Measurements from ENCODE around the gene C5orf58. TPM values are rescaled to one million over a fixed set of nuclear protein-coding genes. Genes with fewer than 3 reads are reported as not detected.
"Not testable (repeated sequence)": the region's sequence is repeated elsewhere in the genome, so short reads cannot be mapped to it uniquely, and the experiment has no call there.

C5orf58 gene
- total and polyA plus RNA-seq, 9 donors = 0.36 TPM; not detected in 8

DNA sequence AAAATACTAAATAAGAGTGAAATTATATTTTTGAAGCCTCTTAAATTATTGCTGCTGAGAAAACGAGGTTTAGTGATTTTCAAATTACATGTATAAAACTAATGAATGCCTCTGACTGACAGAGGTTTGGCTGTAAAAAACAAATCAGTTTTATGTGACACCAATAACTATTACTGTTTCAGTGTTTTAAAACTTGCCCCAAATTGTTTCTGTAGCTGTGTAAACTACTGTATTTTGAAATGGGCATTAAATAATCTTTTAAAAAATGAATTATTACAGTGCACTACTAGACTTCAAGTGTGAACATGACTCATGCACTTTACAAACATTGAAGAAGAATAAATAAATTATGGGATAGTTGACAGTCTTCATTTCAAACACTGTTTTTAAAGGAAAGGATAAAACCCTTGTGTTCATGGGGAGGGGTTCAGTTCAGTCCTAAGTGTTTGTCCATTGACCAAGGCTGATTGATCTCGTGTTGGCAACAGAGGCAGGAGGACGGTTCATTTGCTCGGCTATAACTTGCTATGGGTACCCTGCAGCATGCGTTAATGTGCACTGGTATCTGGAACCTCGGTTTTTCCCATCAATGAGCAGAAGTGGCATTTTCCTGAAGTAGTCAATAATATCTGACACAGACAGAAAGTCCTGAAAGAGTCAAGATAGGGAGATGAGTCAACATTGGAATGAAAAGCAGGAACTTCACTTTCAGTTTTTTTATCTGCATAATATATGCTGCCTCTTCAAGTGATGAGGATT, 15.6 kb downstream of the C5orf58 start:
- DNase-seq = no peak
- intact Hi-C loops (cut with DNase I) = no loop called here
- WGBS, 3 donors = 71 to 84% (median 80%) methylated on average over 6 of the region's 6 CpGs

DNA sequence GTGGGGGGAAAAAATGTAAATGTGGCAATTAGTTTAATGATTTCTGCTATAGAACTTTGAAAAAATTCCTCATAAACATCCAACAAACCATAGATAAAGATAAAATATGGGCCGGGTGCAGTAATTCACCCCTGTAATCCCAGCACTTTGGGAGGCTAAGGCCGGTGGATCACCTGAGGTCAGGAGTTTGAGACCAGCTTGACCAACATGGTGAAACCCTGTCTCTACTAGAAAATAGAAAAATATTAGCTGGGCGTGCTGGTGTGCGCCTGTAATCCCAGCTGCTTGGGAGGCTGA, 16.1 kb downstream of the C5orf58 start:
- H3K9me3 ChIP-seq; H3K27me3 ChIP-seq; H3K36me3 ChIP-seq; intact Hi-C loops (cut with DNase I); DNase-seq; H3K27ac ChIP-seq; H3K4me3 ChIP-seq; H3K4me1 ChIP-seq (ENCODE audit: insufficient read depth): not testable (repeated sequence)
- WGBS, 3 donors = 77 to 90% (median 89%) methylated on average over 4 of the region's 4 CpGs

More for the DNA sequence above, 15.6 kb downstream of the C5orf58 start:
- Histone ChIP-seq H3K36me3 (no peaks in the 10 kb centered on the region), H3K27me3 (no peaks in the 10 kb centered on the region), H3K9me3 (no peaks in the 10 kb centered on the region), H3K4me1 (ENCODE audit: insufficient read depth) (peaks cover 5% of the 10 kb centered on the region), H3K4me3 (no peak overlapping the region), H3K27ac (no peak overlapping the region)
- TF ChIP-seq EP300 (IDR thresholded peaks at IDR 0.05) = no peak

DNA sequence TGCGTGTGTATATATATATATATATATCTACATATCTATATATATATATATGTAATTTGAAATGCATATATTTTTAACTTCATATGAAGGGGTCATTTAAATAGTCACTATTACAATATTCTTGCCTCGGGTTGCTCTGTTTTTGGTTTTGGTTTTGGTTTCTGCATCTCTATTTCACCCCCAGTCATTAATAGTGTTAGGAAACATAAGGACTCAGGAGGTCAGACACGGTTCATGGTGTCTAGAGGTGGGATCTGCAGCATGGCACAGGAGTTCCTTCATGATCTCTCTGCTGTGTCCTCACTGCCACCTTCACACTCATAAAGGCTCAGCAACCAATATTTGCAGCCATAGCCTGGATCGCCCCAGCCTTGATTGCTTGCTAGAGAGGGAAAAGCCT, 16.6 kb downstream of the C5orf58 start:
- DNase-seq = no peak
- H3K27ac ChIP-seq = no peak overlapping the region
- TF ChIP-seq POLR2A (IDR thresholded peaks at IDR 0.05) (no peak), EP300 (IDR thresholded peaks at IDR 0.05) (no peak)
- TF ChIP-seq, protein P1, sequence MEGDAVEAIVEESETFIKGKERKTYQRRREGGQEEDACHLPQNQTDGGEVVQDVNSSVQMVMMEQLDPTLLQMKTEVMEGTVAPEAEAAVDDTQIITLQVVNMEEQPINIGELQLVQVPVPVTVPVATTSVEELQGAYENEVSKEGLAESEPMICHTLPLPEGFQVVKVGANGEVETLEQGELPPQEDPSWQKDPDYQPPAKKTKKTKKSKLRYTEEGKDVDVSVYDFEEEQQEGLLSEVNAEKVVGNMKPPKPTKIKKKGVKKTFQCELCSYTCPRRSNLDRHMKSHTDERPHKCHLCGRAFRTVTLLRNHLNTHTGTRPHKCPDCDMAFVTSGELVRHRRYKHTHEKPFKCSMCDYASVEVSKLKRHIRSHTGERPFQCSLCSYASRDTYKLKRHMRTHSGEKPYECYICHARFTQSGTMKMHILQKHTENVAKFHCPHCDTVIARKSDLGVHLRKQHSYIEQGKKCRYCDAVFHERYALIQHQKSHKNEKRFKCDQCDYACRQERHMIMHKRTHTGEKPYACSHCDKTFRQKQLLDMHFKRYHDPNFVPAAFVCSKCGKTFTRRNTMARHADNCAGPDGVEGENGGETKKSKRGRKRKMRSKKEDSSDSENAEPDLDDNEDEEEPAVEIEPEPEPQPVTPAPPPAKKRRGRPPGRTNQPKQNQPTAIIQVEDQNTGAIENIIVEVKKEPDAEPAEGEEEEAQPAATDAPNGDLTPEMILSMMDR (IDR thresholded peaks at IDR 0.05) = no peak
- H3K27me3 ChIP-seq = no peaks in the 10 kb centered on the region
- intact Hi-C loops (cut with DNase I) = no loop called here
- no peaks in the 10 kb centered on the region for H3K9me3 ChIP-seq
- no peak overlapping the region for H3K4me3 ChIP-seq
- WGBS, 3 donors = 79 to 82% (median 80%) methylated on average over 4 of the region's 4 CpGs
- peaks cover 5% of the 10 kb centered on the region for H3K4me1 ChIP-seq (ENCODE audit: insufficient read depth)
- no peaks in the 10 kb centered on the region for H3K36me3 ChIP-seq

DNA sequence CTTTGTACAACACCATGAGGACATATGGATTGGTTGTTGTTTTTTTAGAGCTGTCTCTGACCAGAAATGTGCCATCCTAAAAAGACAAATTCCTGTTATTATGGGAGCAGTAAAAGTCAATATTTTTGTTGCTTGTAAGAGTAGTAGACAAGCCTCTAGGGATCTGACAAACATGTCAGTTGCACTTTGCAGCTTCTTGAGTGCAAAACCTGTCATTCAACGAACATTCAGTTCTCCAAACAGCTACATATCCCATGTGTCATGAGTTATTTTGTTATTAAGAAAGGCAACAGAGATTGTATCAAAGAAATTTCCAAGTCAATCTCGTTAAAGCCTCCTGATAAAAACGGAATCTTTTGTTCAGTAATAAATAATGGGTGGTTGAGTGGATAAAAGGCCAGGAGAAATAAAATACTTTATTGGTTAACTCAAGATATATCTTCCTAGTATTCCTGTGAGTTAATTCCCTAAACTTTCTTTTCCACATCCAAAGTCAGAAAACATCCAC, 18.1 kb downstream of the C5orf58 start:
- intact Hi-C loops (cut with DNase I) = no loop called here
- WGBS, 3 donors = 45 to 49% (median 45%) methylated on average over 3 of the region's 3 CpGs
- no peaks in the 10 kb centered on the region for H3K36me3 ChIP-seq
- no peaks in the 10 kb centered on the region for H3K27me3 ChIP-seq
- no peak for DNase-seq
- H3K4me3 ChIP-seq = no peak overlapping the region
- peaks cover 5% of the 10 kb centered on the region for H3K4me1 ChIP-seq (ENCODE audit: insufficient read depth)
- TF ChIP-seq, protein P1 (IDR thresholded peaks at IDR 0.05) = no peak
- no peaks in the 10 kb centered on the region for H3K9me3 ChIP-seq
- no peak overlapping the region for H3K27ac ChIP-seq

DNA sequence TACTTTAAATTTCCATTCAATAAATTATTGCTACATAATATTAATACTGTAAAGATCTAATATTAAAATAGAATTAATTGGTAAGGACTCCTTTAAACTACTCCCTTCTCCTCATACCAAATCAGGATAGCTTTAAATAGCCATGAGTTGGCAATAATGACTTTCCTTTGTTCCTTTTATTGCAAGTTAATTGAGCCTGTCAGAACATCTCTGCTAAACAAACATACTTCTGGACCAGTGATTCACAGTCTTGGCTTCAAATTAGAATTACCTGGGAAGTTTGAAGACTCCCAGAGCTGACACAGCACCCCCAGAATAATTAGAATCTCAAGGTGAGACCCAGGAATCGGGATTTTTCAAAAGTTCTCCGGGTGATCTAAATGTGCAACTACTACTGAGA, 18.7 kb downstream of the C5orf58 start:
- no peaks in the 10 kb centered on the region for H3K9me3 ChIP-seq
- no peak overlapping the region for H3K4me3 ChIP-seq
- TF ChIP-seq, protein P1 (IDR thresholded peaks at IDR 0.05) = no peak
- TF ChIP-seq POLR2A (IDR thresholded peaks at IDR 0.05) = no peak
- TF ChIP-seq EP300 (IDR thresholded peaks at IDR 0.05) = no peak
- H3K4me1 ChIP-seq (ENCODE audit: insufficient read depth) = peaks cover 5% of the 10 kb centered on the region
- DNase-seq = no peak
- H3K27ac ChIP-seq = no peak overlapping the region
- no peaks in the 10 kb centered on the region for H3K27me3 ChIP-seq
- WGBS, 3 donors = 74 to 91% (median 85%) methylated on average over 2 of the region's 2 CpGs
- H3K36me3 ChIP-seq = no peaks in the 10 kb centered on the region
- intact Hi-C loops (cut with DNase I) = no loop called here
